Neuron (in vitro differentiated cells): ENCODE data around the gene NRSN2.
"Not testable (repeated sequence)": the region's sequence is repeated elsewhere in the genome, so short reads cannot be mapped to it uniquely, and the experiment has no call there.

Experiments used
- H2AFZ ChIP-seq: one replicate; pipeline ENCODE4 v1.6.1; 2013; ENCODE audit warnings: low read depth, mild to moderate bottlenecking, inconsistent platforms, low read length, moderate library complexity
- H3K27me3 ChIP-seq: one replicate; pipeline ENCODE4 v1.6.1; 2013; ENCODE audit warnings: low read length; ENCODE audit not compliant: insufficient read depth
- H3K36me3 ChIP-seq: one replicate; pipeline ENCODE4 v1.6.1; 2013; ENCODE audit warnings: low read length; ENCODE audit not compliant: insufficient read depth
- H3K4me1 ChIP-seq: one replicate; pipeline ENCODE4 v1.6.1; 2013; ENCODE audit warnings: low read length; ENCODE audit not compliant: insufficient read depth
- H3K4me3 ChIP-seq: 2 replicates; pipeline ENCODE4 v1.5.1; 2013; ENCODE audit warnings: mild to moderate bottlenecking, low read length, moderate library complexity
- H3K9me3 ChIP-seq: one replicate; pipeline ENCODE4 v1.6.1; 2013; ENCODE audit warnings: low read length

The NRSN2 gene

GRCh38 chr20:328975-329695 is 17.8 kb upstream of the NRSN2 start:
- H3K9me3 ChIP-seq, result no peaks in the 10 kb centered on the region
- H3K4me1 ChIP-seq, result peaks cover 33% of the 10 kb centered on the region
- no peaks in the 10 kb centered on the region for H3K27me3 ChIP-seq
- no peak overlapping the region for H2AFZ ChIP-seq
- H3K36me3 ChIP-seq, result peaks cover 13% of the 10 kb centered on the region
- H3K4me3 ChIP-seq, result peak overlapping the region; percentile 92

- Histone ChIP-seq H3K27me3 (no peaks in the 10 kb centered on the region), H3K4me3 (no peak overlapping the region), H3K36me3 (peaks cover 13% of the 10 kb centered on the region), H3K4me1 (peaks cover 31% of the 10 kb centered on the region), H3K9me3 (no peaks in the 10 kb centered on the region), H2AFZ (no peak overlapping the region)
Observed at GRCh38 chr20:329851-330232, 17.1 kb upstream of the NRSN2 start.

- Histone ChIP-seq H3K4me3 (no peak overlapping the region), H3K27me3 (no peaks in the 10 kb centered on the region), H3K4me1 (peaks cover 30% of the 10 kb centered on the region), H3K36me3 (peaks cover 13% of the 10 kb centered on the region), H3K9me3 (no peaks in the 10 kb centered on the region), H2AFZ (no peak overlapping the region)
Observed at GRCh38 chr20:330233-331149, 16.4 kb upstream of the NRSN2 start.

GRCh38 chr20:334578-334977 is 12.3 kb upstream of the NRSN2 start:
- Histone ChIP-seq H3K9me3 (no peaks in the 10 kb centered on the region), H3K27me3 (no peaks in the 10 kb centered on the region), H3K36me3 (peaks cover 4% of the 10 kb centered on the region), H3K4me3 (no peak overlapping the region), H3K4me1 (peaks cover 9% of the 10 kb centered on the region), H2AFZ (no peak overlapping the region)

- H3K4me3 ChIP-seq, H3K36me3 ChIP-seq, H3K27me3 ChIP-seq, H3K9me3 ChIP-seq, H3K4me1 ChIP-seq, H2AFZ ChIP-seq: not testable (repeated sequence)
Observed at GRCh38 chr20:336040-336439, 10.9 kb upstream of the NRSN2 start.

- H3K4me1 ChIP-seq, result peaks cover 6% of the 10 kb centered on the region
- no peaks in the 10 kb centered on the region for H3K27me3 ChIP-seq
- no peak overlapping the region for H3K4me3 ChIP-seq
- no peak overlapping the region for H2AFZ ChIP-seq
- no peaks in the 10 kb centered on the region for H3K36me3 ChIP-seq
- no peaks in the 10 kb centered on the region for H3K9me3 ChIP-seq
Observed at GRCh38 chr20:341682-342081, 5.2 kb upstream of the NRSN2 start.

- no peaks in the 10 kb centered on the region for H3K9me3 ChIP-seq
- no peak overlapping the region for H2AFZ ChIP-seq
- H3K27me3 ChIP-seq, result no peaks in the 10 kb centered on the region
- peaks cover 6% of the 10 kb centered on the region for H3K4me1 ChIP-seq
- no peaks in the 10 kb centered on the region for H3K36me3 ChIP-seq
- H3K4me3 ChIP-seq, result no peak overlapping the region
Observed at GRCh38 chr20:343107-343506, 3.8 kb upstream of the NRSN2 start.

GRCh38 chr20:346033-346639 is 775 bp upstream of the NRSN2 start:
- no peaks in the 10 kb centered on the region for H3K9me3 ChIP-seq
- H3K4me3 ChIP-seq, result peak overlapping the region; percentile 81
- H3K36me3 ChIP-seq, result peaks cover 7% of the 10 kb centered on the region
- no peak overlapping the region for H2AFZ ChIP-seq
- no peaks in the 10 kb centered on the region for H3K27me3 ChIP-seq
- H3K4me1 ChIP-seq, result peaks cover 11% of the 10 kb centered on the region

GRCh38 chr20:347317-347639 is 367 bp downstream of the NRSN2 start:
- Histone ChIP-seq H2AFZ (peak overlapping the region; percentile 47), H3K36me3 (peaks cover 11% of the 10 kb centered on the region), H3K9me3 (no peaks in the 10 kb centered on the region), H3K4me3 (peak overlapping the region; percentile 81), H3K27me3 (no peaks in the 10 kb centered on the region), H3K4me1 (peaks cover 11% of the 10 kb centered on the region)

- Histone ChIP-seq H3K9me3 (no peaks in the 10 kb centered on the region), H3K4me3 (peak overlapping the region; percentile 81), H3K27me3 (no peaks in the 10 kb centered on the region), H2AFZ (peak overlapping the region; percentile 47), H3K4me1 (peaks cover 11% of the 10 kb centered on the region), H3K36me3 (peaks cover 14% of the 10 kb centered on the region)
Observed at GRCh38 chr20:347640-348484, 951 bp downstream of the NRSN2 start.

- H3K4me1 ChIP-seq, result peaks cover 11% of the 10 kb centered on the region
- H3K4me3 ChIP-seq, result no peak overlapping the region
- no peaks in the 10 kb centered on the region for H3K9me3 ChIP-seq
- no peak overlapping the region for H2AFZ ChIP-seq
- H3K27me3 ChIP-seq, result no peaks in the 10 kb centered on the region
- H3K36me3 ChIP-seq, result peaks cover 14% of the 10 kb centered on the region
Observed at GRCh38 chr20:348972-349841, 2.3 kb downstream of the NRSN2 start.

- H3K9me3 ChIP-seq, result no peaks in the 10 kb centered on the region
- H2AFZ ChIP-seq, result no peak overlapping the region
- H3K27me3 ChIP-seq, result no peaks in the 10 kb centered on the region
- peaks cover 14% of the 10 kb centered on the region for H3K36me3 ChIP-seq
- peaks cover 6% of the 10 kb centered on the region for H3K4me1 ChIP-seq
- no peak overlapping the region for H3K4me3 ChIP-seq
Observed at GRCh38 chr20:353166-353565, 6.3 kb downstream of the NRSN2 start.
